ENCODE measurements around the gene IZUMO1. TPM values are rescaled to one million over a fixed set of nuclear protein-coding genes. Genes with fewer than 3 reads are reported as not detected.

IZUMO1 gene
- total and polyA plus RNA-seq, 9 of the 15 experiments (the other 6 are each of a cell fraction or from before 2014, with no cell fraction given): 0.14 to 2.1 (median 0.73) TPM

DNA sequence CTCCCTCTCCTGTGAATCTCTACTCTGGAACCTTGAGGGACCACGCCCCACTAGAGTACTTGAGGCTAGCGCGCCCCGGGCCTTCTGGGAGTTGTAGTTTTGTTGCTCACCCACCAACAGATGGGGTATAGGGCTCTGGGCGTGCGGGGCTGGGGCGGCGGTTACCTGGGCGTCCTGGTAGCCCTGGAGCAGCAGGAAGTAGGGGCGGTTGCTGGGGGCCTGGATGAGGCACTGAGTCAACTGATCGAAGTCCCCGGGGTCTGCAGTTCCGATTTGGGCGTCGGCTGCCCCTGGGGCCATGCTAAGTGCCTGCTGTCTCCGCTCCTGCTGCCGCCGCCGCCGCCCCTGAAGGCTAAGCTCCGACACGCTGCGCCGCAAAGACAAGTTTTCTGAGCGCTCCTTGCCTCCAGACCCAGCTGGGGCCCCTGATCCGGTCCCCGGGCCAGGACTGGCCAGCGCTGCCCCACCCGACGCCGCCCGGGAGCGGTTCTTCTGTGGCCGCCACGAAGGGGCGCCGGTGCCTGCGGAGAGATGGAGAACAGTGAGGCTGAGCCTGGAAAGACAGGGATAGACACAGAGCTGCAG, 11.6 kb downstream of the IZUMO1 start:
- Histone ChIP-seq H4K20me1 (replicated peaks; ENCODE audit: control insufficient read depth, insufficient read depth, low read length) (no peaks in the 10 kb centered on the region), H3K79me2 (ENCODE audit: control insufficient read depth, insufficient read depth, low read length) (peaks cover 4% of the 10 kb centered on the region; the same call in 1 of the 3 replicates), H3K4me3 (no peak overlapping the region), H3K9ac (ENCODE audit: insufficient read depth in 1 of 2, low read depth in 2 of 2, low read length in 2 of 2) (no peak overlapping the region), H3K4me1 (replicated peaks in 1 of 2; ENCODE audit: control insufficient read depth in 2 of 2, insufficient read depth in 2 of 2, low read length in 2 of 2) (peaks cover 24 to 36% of the 10 kb centered on the region in 2 experiments), H3K36me3 (ENCODE audit: control insufficient read depth, insufficient read depth, low read length) (no peaks in the 10 kb centered on the region), H3K27ac (ENCODE audit: extremely low read depth, low read depth, low read length) (no peak overlapping the region), H3K9me1 (ENCODE audit: control insufficient read depth, insufficient read depth, low read length) (no peaks in the 10 kb centered on the region), H2AFZ (ENCODE audit: low read depth, low read length) (no peak overlapping the region), H3K9me3 (replicated peaks; ENCODE audit: control insufficient read depth, insufficient read depth, low read depth, low read length) (no peaks in the 10 kb centered on the region), H3K4me2 (ENCODE audit: insufficient read depth, low read length) (no peak overlapping the region), H3K27me3 (ENCODE audit: control insufficient read depth in 2 of 2, insufficient read depth in 2 of 2, low read length in 2 of 2) (no peaks in the 10 kb centered on the region)
- WGBS (ENCODE audit: insufficient coverage, low coverage, missing lambda C conversion rate): 88% methylated on average over 19 of the region's 38 CpGs
- FAIRE-seq (no peak), ATAC-seq (no peak), DNase-seq (ENCODE audit: extremely low read depth in 1 of 4, low spot score in 3 of 4) (no peak)
- ChIA-PET CTCF (ENCODE audit: low intra/inter-chr PET ratio) (no interaction called here), POLR2A (no interaction called here)
- in situ Hi-C loops (cut with MboI): no loop called here
- no TSS peak for BruUV-seq (replicated peaks)
- no peak for TF ChIP-seq MCM7 (IDR thresholded peaks at IDR 0.05)
- TF ChIP-seq EP300 (IDR thresholded peaks at IDR 0.05; ENCODE audit: low read length): no peak
- no peak for TF ChIP-seq CBX5 (IDR thresholded peaks at IDR 0.05; ENCODE audit: borderline replicate concordance, low read depth)
- no peak for TF ChIP-seq ASH1L (IDR thresholded peaks at IDR 0.05; ENCODE audit: borderline replicate concordance, low read depth, partially characterized antibody)
- TF ChIP-seq HCFC1 (IDR thresholded peaks at IDR 0.05; ENCODE audit: low read depth, low read length): peak; percentile 73
- TF ChIP-seq, protein P1, sequence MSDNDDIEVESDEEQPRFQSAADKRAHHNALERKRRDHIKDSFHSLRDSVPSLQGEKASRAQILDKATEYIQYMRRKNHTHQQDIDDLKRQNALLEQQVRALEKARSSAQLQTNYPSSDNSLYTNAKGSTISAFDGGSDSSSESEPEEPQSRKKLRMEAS (CRISPR knock-in tag; IDR thresholded peaks at IDR 0.05): no peak
- no peak for TF ChIP-seq ZNF551 (CRISPR knock-in tag; IDR thresholded peaks at IDR 0.05)
- TF ChIP-seq ZNF143 (CRISPR knock-in tag; IDR thresholded peaks at IDR 0.05): peak; percentile 71
- no peak for TF ChIP-seq TOE1 (IDR thresholded peaks at IDR 0.05; ENCODE audit: borderline replicate concordance)
- TF ChIP-seq TOE1 (CRISPR knock-in tag; IDR thresholded peaks at IDR 0.05; ENCODE audit: borderline replicate concordance, low read depth): no peak
- TF ChIP-seq, protein P2, sequence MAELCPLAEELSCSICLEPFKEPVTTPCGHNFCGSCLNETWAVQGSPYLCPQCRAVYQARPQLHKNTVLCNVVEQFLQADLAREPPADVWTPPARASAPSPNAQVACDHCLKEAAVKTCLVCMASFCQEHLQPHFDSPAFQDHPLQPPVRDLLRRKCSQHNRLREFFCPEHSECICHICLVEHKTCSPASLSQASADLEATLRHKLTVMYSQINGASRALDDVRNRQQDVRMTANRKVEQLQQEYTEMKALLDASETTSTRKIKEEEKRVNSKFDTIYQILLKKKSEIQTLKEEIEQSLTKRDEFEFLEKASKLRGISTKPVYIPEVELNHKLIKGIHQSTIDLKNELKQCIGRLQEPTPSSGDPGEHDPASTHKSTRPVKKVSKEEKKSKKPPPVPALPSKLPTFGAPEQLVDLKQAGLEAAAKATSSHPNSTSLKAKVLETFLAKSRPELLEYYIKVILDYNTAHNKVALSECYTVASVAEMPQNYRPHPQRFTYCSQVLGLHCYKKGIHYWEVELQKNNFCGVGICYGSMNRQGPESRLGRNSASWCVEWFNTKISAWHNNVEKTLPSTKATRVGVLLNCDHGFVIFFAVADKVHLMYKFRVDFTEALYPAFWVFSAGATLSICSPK (IDR thresholded peaks at IDR 0.05; ENCODE audit: borderline replicate concordance): no peak
- TF ChIP-seq HNRNPUL1 (IDR thresholded peaks at IDR 0.05; ENCODE audit: low read length): no peak
- no peak for TF ChIP-seq ZNF274 (IDR thresholded peaks at IDR 0.05; ENCODE audit: borderline replicate concordance, low read depth, low read length)
- no peak for TF ChIP-seq SIN3B (IDR thresholded peaks at IDR 0.05; ENCODE audit: low read depth)
- no peak for TF ChIP-seq ZNF644 (tag; IDR thresholded peaks at IDR 0.05; ENCODE audit: low read depth)
- TF ChIP-seq, protein P3, sequence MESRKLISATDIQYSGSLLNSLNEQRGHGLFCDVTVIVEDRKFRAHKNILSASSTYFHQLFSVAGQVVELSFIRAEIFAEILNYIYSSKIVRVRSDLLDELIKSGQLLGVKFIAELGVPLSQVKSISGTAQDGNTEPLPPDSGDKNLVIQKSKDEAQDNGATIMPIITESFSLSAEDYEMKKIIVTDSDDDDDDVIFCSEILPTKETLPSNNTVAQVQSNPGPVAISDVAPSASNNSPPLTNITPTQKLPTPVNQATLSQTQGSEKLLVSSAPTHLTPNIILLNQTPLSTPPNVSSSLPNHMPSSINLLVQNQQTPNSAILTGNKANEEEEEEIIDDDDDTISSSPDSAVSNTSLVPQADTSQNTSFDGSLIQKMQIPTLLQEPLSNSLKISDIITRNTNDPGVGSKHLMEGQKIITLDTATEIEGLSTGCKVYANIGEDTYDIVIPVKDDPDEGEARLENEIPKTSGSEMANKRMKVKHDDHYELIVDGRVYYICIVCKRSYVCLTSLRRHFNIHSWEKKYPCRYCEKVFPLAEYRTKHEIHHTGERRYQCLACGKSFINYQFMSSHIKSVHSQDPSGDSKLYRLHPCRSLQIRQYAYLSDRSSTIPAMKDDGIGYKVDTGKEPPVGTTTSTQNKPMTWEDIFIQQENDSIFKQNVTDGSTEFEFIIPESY (CRISPR knock-in tag; IDR thresholded peaks at IDR 0.05): peak; percentile 74; the same call in 1 of the 2 replicates
- no peak for TF ChIP-seq ZNF121 (CRISPR knock-in tag; conservative IDR thresholded peaks at IDR 0.05)
- TF ChIP-seq SIX5 (IDR thresholded peaks at IDR 0.05; ENCODE audit: borderline replicate concordance in 1 of 2, insufficient read depth in 1 of 2, low read depth in 1 of 2, low read length in 2 of 2): peak; percentile 26 to 46; a peak in 2 of 4 replicates
- no peak for TF ChIP-seq PHTF2 (CRISPR knock-in tag; IDR thresholded peaks at IDR 0.05)
- no peak for TF ChIP-seq NCOA6 (IDR thresholded peaks at IDR 0.05)
- intact Hi-C loops (cut with micrococcal nuclease): loop anchor here (5.0 kb wide), 1 partner anchor 88 kb away; the partner anchor contains the start of gene CA11
